GM20000 (cell line): ENCODE measurements around the gene DEFB131A.
"Not testable (repeated sequence)": the region's sequence is repeated elsewhere in the genome, so short reads cannot be mapped to it uniquely, and the experiment has no call there.

Source experiments
- DNase-seq: peaks from one replicate; pipeline ENCODE4 v3.0.0; 2012; ENCODE audit warnings: low spot score
- CTCF ChIP-seq: IDR thresholded peaks from 2 replicates; pipeline ENCODE4 v1.5.1; 2012; ENCODE audit warnings: mild to moderate bottlenecking, control low read depth; ENCODE audit errors: extremely low read depth, missing control alignments

Gene DEFB131A

GRCh38 chr4:9444114-9444513 is at the start of gene DEFB131A:
TSS of gene DEFB131A (plus strand) at chr4:9444414. CDS start at chr4:9444534, 120 bp downstream.
- not testable (repeated sequence) for DNase-seq

GRCh38 chr4:9405774-9406173 is 38.4 kb upstream of the DEFB131A start:
- not testable (repeated sequence) for DNase-seq

GRCh38 chr4:9406491-9406890 is 37.7 kb upstream of the DEFB131A start:
- not testable (repeated sequence) for DNase-seq

GRCh38 chr4:9409793-9410192 is 34.4 kb upstream of the DEFB131A start:
- DNase-seq, result no peak
- TF ChIP-seq CTCF, result no peak

GRCh38 chr4:9421884-9422455 is 22.2 kb upstream of the DEFB131A start:
- not testable (repeated sequence) for DNase-seq

- DNase-seq, result not testable (repeated sequence)
Measured at GRCh38 chr4:9425916-9426315, 18.3 kb upstream of the DEFB131A start.

- not testable (repeated sequence) for DNase-seq
Measured at GRCh38 chr4:9430061-9430460, 14.2 kb upstream of the DEFB131A start.

GRCh38 chr4:9433320-9433719 is 10.9 kb upstream of the DEFB131A start:
- not testable (repeated sequence) for DNase-seq

GRCh38 chr4:9436728-9437127 is 7.5 kb upstream of the DEFB131A start:
- not testable (repeated sequence) for DNase-seq

- not testable (repeated sequence) for DNase-seq
Measured at GRCh38 chr4:9442355-9442754, 1.9 kb upstream of the DEFB131A start.

GRCh38 chr4:9444681-9445080 is 467 bp downstream of the DEFB131A start:
- not testable (repeated sequence) for DNase-seq

- not testable (repeated sequence) for DNase-seq
Measured at GRCh38 chr4:9452251-9452650, 8.0 kb downstream of the DEFB131A start.

- not testable (repeated sequence) for DNase-seq
Measured at GRCh38 chr4:9454284-9454683, 10.1 kb downstream of the DEFB131A start.

- DNase-seq, result not testable (repeated sequence)
Measured at GRCh38 chr4:9455046-9455445, 10.8 kb downstream of the DEFB131A start.

- not testable (repeated sequence) for DNase-seq
Measured at GRCh38 chr4:9479466-9479865, 35.3 kb downstream of the DEFB131A start.

- not testable (repeated sequence) for DNase-seq
Measured at GRCh38 chr4:9480066-9480465, 35.9 kb downstream of the DEFB131A start.

GRCh38 chr4:9482871-9483270 is 38.7 kb downstream of the DEFB131A start:
- not testable (repeated sequence) for DNase-seq

GRCh38 chr4:9483682-9484081 is 39.5 kb downstream of the DEFB131A start:
- DNase-seq, result not testable (repeated sequence)

GRCh38 chr4:9486880-9487279 is 42.7 kb downstream of the DEFB131A start:
- DNase-seq, result not testable (repeated sequence)

- not testable (repeated sequence) for DNase-seq
Measured at GRCh38 chr4:9488796-9489195, 44.6 kb downstream of the DEFB131A start.

- not testable (repeated sequence) for DNase-seq
Measured at GRCh38 chr4:9490496-9490895, 46.3 kb downstream of the DEFB131A start.

GRCh38 chr4:9490986-9491385 is 46.8 kb downstream of the DEFB131A start:
- not testable (repeated sequence) for DNase-seq
